Lower leg skin (tissue), 3 donors: Measurements from ENCODE around the gene OR7G3.

ENCODE experiments used
- POLR2A ChIP-seq, 2 donors: fragments of 450-650 bp; IDR thresholded peaks; one replicate each; pipeline ENCODE4 v1.6.1; 2016 to 2017; ENCODE audit warnings: antibody characterized with exemption in 2 of 2, mild to moderate bottlenecking in 1 of 2, moderate library complexity in 1 of 2
- TF ChIP-seq, protein P1 (sequence below), 3 donors: fragments of 450-650 bp; IDR thresholded peaks; one replicate each; pipeline ENCODE4 v1.5.1; 2016; ENCODE audit warnings: antibody characterized with exemption in 3 of 3, mild to moderate bottlenecking in 3 of 3, moderate library complexity in 2 of 3

DNA sequence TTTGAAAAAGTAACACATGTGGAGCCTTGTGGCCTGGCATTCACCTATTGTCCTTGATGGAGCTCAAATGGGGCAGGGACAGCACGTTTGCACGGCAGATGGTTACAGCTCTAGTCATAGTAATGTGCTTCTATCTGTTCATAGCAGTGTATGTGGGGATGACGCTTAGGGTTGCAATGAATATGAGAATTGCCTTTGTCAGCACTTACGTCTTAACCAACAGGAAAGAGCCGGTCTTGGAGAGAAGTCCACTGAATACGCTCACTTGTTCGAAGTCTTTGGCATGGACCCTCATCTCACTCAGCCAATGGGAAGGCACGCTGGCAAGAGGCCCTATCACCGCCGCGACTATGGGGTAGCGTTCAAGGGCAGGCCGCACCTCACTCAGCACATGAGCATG, 33.1 kb upstream of the OR7G3 start:
- TF ChIP-seq, protein P1, sequence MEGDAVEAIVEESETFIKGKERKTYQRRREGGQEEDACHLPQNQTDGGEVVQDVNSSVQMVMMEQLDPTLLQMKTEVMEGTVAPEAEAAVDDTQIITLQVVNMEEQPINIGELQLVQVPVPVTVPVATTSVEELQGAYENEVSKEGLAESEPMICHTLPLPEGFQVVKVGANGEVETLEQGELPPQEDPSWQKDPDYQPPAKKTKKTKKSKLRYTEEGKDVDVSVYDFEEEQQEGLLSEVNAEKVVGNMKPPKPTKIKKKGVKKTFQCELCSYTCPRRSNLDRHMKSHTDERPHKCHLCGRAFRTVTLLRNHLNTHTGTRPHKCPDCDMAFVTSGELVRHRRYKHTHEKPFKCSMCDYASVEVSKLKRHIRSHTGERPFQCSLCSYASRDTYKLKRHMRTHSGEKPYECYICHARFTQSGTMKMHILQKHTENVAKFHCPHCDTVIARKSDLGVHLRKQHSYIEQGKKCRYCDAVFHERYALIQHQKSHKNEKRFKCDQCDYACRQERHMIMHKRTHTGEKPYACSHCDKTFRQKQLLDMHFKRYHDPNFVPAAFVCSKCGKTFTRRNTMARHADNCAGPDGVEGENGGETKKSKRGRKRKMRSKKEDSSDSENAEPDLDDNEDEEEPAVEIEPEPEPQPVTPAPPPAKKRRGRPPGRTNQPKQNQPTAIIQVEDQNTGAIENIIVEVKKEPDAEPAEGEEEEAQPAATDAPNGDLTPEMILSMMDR (IDR thresholded peaks at IDR 0.05): no peak
- no peak for TF ChIP-seq POLR2A (IDR thresholded peaks at IDR 0.05)
